ENCODE measurements around the gene DCP1B. TPM values are rescaled to one million over a fixed set of nuclear protein-coding genes. Genes with fewer than 3 reads are reported as not detected.

The DCP1B gene
- total RNA-seq, 1 donor from 2014 or later: 19.8 TPM

GRCh38 chr12:1920436-1920835 lies 83.8 kb downstream of the DCP1B start:
- H3K9me3 Mint-ChIP-seq: no peaks in the 10 kb centered on the region
- no peaks in the 10 kb centered on the region for H3K36me3 Mint-ChIP-seq (ENCODE audit: low read depth)
- no peak overlapping the region for H3K27ac Mint-ChIP-seq (ENCODE audit: unreplicated experiment)
- H3K4me1 Mint-ChIP-seq: peaks cover 19% of the 10 kb centered on the region
- TF ChIP-seq, protein P1, sequence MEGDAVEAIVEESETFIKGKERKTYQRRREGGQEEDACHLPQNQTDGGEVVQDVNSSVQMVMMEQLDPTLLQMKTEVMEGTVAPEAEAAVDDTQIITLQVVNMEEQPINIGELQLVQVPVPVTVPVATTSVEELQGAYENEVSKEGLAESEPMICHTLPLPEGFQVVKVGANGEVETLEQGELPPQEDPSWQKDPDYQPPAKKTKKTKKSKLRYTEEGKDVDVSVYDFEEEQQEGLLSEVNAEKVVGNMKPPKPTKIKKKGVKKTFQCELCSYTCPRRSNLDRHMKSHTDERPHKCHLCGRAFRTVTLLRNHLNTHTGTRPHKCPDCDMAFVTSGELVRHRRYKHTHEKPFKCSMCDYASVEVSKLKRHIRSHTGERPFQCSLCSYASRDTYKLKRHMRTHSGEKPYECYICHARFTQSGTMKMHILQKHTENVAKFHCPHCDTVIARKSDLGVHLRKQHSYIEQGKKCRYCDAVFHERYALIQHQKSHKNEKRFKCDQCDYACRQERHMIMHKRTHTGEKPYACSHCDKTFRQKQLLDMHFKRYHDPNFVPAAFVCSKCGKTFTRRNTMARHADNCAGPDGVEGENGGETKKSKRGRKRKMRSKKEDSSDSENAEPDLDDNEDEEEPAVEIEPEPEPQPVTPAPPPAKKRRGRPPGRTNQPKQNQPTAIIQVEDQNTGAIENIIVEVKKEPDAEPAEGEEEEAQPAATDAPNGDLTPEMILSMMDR (conservative IDR thresholded peaks at IDR 0.05): no peak
- H3K4me3 Mint-ChIP-seq: no peak overlapping the region
- H3K27me3 Mint-ChIP-seq (ENCODE audit: low read depth): no peaks in the 10 kb centered on the region
- no peak for DNase-seq (ENCODE audit: low read depth, low spot score)

DNA sequence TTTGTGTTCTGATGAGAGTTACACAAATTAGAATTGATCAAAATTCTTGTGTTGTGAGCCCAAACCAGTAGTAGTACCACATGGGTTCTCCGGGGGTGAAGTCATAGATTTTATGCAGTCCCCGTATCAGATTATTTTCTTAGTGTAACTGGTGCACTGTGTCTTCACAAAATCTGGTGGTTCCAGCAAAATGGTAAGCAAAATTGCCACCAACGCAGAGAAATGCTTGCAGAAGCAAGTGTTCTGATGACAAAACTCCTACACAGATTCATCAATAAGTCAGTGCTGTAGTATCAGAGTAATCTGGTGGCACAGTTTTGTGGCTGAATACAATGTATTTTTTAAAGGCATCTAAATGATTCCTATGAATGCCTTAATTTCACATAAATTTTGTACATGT lies 84.5 kb downstream of the DCP1B start:
- Mint-ChIP-seq H3K4me1 (peaks cover 21% of the 10 kb centered on the region), H3K9me3 (no peaks in the 10 kb centered on the region), H3K27ac (ENCODE audit: unreplicated experiment) (no peak overlapping the region), H3K4me3 (no peak overlapping the region), H3K27me3 (ENCODE audit: low read depth) (no peaks in the 10 kb centered on the region), H3K36me3 (ENCODE audit: low read depth) (no peaks in the 10 kb centered on the region)
- no peak for DNase-seq (ENCODE audit: low read depth, low spot score)
- TF ChIP-seq, protein P1 (conservative IDR thresholded peaks at IDR 0.05): no peak

- H3K27me3 Mint-ChIP-seq (ENCODE audit: low read depth): no peaks in the 10 kb centered on the region
- DNase-seq (ENCODE audit: low read depth, low spot score): no peak
- no peak overlapping the region for H3K4me3 Mint-ChIP-seq
- no peak overlapping the region for H3K27ac Mint-ChIP-seq (ENCODE audit: unreplicated experiment)
- H3K36me3 Mint-ChIP-seq (ENCODE audit: low read depth): no peaks in the 10 kb centered on the region
- peaks cover 17% of the 10 kb centered on the region for H3K4me1 Mint-ChIP-seq
- TF ChIP-seq, protein P1 (conservative IDR thresholded peaks at IDR 0.05): no peak
- no peaks in the 10 kb centered on the region for H3K9me3 Mint-ChIP-seq
These were observed 85.0 kb downstream of the DCP1B start for GRCh38 chr12:1919284-1919683.

- H3K36me3 Mint-ChIP-seq (ENCODE audit: low read depth): no peaks in the 10 kb centered on the region
- H3K27me3 Mint-ChIP-seq (ENCODE audit: low read depth): no peaks in the 10 kb centered on the region
- H3K9me3 Mint-ChIP-seq: no peaks in the 10 kb centered on the region
- no peak for DNase-seq (ENCODE audit: low read depth, low spot score)
- TF ChIP-seq, protein P1 (conservative IDR thresholded peaks at IDR 0.05): no peak
- H3K27ac Mint-ChIP-seq (ENCODE audit: unreplicated experiment): no peak overlapping the region
- H3K4me3 Mint-ChIP-seq: no peak overlapping the region
- peaks cover 20% of the 10 kb centered on the region for H3K4me1 Mint-ChIP-seq
These were observed 85.4 kb downstream of the DCP1B start for GRCh38 chr12:1918884-1919236.

DNA sequence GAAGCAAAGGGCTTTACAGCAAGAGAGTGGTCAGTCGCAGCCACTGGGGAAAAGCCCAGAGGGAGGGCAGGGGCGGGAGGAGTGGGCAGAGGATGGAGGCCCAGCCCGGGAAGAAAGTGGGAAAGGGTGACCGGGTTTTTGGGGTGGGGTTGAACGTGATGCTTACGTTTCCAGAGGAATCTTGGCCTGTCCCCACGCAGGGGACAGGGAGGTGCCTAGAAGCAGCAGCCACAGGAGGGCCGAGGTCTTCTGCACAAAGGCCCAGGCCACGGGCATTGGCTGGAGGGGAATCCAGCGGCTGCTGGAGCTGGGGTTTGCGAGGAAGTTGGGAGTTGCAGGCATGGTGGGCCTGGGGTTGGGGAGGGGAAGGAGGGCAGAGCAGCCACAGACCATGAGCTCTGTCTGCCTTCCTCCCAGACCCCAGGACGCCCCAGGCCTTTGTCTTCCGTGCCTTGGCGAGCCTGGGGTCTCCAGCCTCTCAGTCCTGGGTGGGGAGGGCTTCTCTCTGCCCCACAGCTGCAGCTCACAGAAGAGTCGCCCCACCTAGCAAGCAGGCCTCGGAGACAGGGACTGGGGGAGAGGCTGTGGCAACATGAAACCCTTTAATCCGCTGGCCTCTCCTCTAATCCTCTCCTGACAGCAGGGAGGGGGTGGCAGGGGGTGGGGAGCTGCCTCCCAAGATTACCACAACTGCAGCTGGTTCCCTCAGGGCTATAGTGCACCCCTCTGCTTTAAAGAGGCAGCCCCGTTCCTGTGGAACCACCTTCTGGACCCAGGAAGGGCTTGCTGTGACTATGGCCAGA lies 86.0 kb downstream of the DCP1B start, which contains the start of gene CACNA2D4:
CACNA2D4 (minus strand) TSS at position 572 of the 803 bp plus-strand sequence; CDS start at position 393, 179 bp downstream.
- H3K4me3 Mint-ChIP-seq: no peak within 1 kb of the TSS
- DNase-seq (ENCODE audit: low read depth, low spot score): no peak
- TF ChIP-seq, protein P1 (conservative IDR thresholded peaks at IDR 0.05): no peak
- H3K9me3 Mint-ChIP-seq: no peaks in the 10 kb centered on the region
- no peaks in the 10 kb centered on the region for H3K27me3 Mint-ChIP-seq (ENCODE audit: low read depth)
- H3K4me1 Mint-ChIP-seq: peaks cover 25% of the 10 kb centered on the region
- H3K36me3 Mint-ChIP-seq (ENCODE audit: low read depth): no peaks in the 10 kb centered on the region
- H3K27ac Mint-ChIP-seq (ENCODE audit: unreplicated experiment): no peak within 1 kb of the TSS

Measured in neural crest cell (in vitro differentiated cells).